Astrocyte of the cerebellum (primary cell): Measurements from ENCODE around the gene PCDH1.

Experiments used
- DNase-seq: peaks from one replicate; pipeline ENCODE4 v3.0.0-alpha.2; 2011; ENCODE audit warnings: low read depth
- H3K4me3 ChIP-seq: 2 replicates; pipeline ENCODE4 v1.5.1; 2011; ENCODE audit warnings: mild to moderate bottlenecking, low read depth, low read length, moderate library complexity
- CTCF ChIP-seq: IDR thresholded peaks from 2 replicates; pipeline ENCODE4 v1.5.1; 2012; ENCODE audit warnings: low read length, low read depth, moderate library complexity, mild to moderate bottlenecking; ENCODE audit errors: missing control alignments
- in situ Hi-C: cut with HindIII; loops from 2 replicates; pipeline ENCODE4 v1.10.0; 2017; ENCODE audit warnings: low sequenced_read_pairs

The PCDH1 gene

GRCh38 chr5:141806626-141807025 lies 71.6 kb downstream of the PCDH1 start:
- no peak for TF ChIP-seq CTCF
- no peak overlapping the region for H3K4me3 ChIP-seq
- DNase-seq: no peak
- in situ Hi-C loops: no loop called here

- DNase-seq: no peak
- in situ Hi-C loops: no loop called here
- no peak for TF ChIP-seq CTCF
- no peak overlapping the region for H3K4me3 ChIP-seq
Observed at GRCh38 chr5:141805874-141806595, 72.2 kb downstream of the PCDH1 start.

GRCh38 chr5:141804475-141804874 lies 73.7 kb downstream of the PCDH1 start:
- no peak for TF ChIP-seq CTCF
- no peak overlapping the region for H3K4me3 ChIP-seq
- in situ Hi-C loops: no loop called here
- DNase-seq: no peak
